GM12875 (cell line): ENCODE data around the gene CCP110.

Experiments
- H3K4me3 ChIP-seq: one replicate; pipeline ENCODE4 v1.5.1; 2011; ENCODE audit warnings: low read depth, low read length, control low read depth
- TF ChIP-seq, protein P1 (sequence below): IDR thresholded peaks from 2 replicates; pipeline ENCODE4 v1.5.1; 2011; ENCODE audit warnings: low read depth, mild to moderate bottlenecking, control low read depth, inconsistent platforms, low read length, moderate library complexity, borderline replicate concordance; ENCODE audit not compliant: insufficient read depth

The CCP110 gene

DNA sequence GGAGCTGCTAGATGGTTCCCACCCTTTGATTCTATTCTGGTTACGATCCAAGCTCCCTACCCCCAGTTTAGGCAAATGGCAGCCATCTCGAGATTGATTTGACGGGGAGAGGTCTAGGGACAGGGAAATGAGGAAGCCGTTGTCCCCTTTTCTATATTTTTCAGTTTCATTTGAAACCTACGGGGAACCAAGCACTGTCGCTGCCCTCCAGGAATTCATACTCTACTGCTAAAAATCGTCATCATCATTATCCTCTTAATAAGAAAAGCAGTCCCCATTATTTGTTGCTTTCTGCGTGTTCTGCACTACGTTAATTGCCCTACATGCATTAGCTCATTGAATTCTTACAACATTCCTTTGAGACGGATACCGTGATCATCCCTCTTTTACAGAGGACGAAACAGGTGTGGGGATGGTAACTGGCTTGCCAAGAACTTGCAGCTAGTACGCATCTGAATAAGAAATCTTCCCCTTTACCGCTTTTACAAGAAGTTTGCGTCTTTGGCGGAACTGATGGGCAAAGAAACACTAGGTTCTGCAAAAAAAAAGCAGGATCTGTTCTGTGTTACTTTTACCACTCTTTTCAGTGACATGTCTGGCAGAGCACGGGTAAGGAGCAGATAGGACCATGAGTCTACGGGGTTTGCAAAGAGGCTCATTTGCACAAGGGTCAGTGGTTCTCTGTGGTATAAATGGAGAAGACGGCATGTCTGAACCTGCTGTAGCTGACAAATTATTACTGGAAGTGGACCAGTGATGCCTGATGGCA, 1.1 kb downstream of the CCP110 start:
- H3K4me3 ChIP-seq, result peak overlapping the region; percentile 90
- TF ChIP-seq, protein P1, sequence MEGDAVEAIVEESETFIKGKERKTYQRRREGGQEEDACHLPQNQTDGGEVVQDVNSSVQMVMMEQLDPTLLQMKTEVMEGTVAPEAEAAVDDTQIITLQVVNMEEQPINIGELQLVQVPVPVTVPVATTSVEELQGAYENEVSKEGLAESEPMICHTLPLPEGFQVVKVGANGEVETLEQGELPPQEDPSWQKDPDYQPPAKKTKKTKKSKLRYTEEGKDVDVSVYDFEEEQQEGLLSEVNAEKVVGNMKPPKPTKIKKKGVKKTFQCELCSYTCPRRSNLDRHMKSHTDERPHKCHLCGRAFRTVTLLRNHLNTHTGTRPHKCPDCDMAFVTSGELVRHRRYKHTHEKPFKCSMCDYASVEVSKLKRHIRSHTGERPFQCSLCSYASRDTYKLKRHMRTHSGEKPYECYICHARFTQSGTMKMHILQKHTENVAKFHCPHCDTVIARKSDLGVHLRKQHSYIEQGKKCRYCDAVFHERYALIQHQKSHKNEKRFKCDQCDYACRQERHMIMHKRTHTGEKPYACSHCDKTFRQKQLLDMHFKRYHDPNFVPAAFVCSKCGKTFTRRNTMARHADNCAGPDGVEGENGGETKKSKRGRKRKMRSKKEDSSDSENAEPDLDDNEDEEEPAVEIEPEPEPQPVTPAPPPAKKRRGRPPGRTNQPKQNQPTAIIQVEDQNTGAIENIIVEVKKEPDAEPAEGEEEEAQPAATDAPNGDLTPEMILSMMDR, result no peak

DNA sequence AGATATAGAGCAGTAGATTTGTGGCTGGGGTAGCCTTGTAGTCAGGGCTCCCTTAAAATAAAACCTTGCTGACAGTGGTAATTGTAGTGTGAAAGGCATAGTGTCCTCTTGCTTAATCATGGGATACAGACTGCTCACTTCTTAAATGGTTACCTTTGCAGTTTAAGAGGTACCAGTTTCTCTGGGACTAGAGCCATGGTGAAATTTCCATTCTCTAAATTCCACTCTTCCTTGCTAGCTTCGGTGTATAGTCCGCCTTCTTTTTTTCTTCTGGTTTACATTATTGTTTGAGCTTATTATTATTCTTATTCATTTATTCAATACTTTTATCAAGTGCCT, 1.6 kb downstream of the CCP110 start:
- peak overlapping the region; percentile 90 for H3K4me3 ChIP-seq

DNA sequence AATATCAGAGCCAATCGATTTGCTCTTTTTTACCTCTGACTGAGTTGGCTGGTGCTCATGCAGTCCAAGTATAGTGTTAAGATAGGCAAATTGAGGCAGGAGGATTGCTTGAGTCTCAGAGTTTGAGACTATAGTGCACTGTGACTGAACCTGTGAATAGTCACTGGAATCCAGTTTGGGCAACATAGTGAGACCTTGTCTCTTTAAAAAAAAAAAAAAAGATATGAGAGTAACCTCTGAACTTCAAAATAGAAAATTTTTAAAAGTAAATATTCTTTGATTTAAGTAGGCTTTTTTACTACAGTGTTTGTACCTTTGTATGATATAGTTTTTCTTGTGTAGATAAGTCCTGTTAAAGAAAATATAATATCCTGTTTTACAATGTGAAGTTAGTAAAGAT, 3.4 kb downstream of the CCP110 start:
- no peak overlapping the region for H3K4me3 ChIP-seq
- TF ChIP-seq, protein P1, result no peak

More for the DNA sequence above, 1.6 kb downstream of the CCP110 start:
- TF ChIP-seq, protein P1, result no peak

DNA sequence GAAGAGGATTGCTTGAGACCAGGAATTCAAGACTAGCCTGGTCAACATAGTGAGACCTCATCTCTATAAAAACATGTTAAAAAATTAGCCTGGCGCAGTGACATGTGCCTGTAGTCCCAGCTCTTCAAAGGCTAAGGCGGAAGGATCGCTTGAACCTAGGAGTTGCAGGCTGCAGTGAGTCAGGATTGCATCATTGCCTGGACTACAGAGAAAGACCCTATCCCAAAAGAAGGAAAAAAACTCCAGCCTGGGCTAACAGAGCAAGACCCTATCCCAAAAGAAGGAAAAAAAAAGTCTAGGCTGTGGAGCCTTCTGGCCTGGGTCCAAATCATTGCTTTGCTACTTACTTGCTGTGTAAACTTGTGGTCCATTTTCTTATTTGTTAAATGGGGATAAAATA, 4.9 kb downstream of the CCP110 start:
- TF ChIP-seq, protein P1, result no peak
- no peak overlapping the region for H3K4me3 ChIP-seq

DNA sequence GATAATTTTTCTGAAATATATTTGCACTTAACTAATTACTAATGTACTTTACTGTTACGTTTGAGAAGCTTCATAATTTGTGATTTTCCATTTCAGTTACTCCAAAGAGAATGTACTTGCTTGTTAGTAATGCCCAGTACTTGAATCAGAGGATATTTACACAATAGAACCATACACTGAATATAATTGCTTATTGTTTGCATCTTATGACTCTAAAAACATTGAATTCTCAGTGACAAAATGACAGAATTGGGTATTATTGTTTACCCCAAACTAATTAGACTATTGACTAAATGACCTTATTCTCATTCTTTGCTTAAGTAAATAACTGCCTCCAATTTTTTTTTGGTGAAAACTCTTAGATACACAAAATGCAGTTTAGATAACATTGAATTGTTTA, 8.9 kb downstream of the CCP110 start:
- H3K4me3 ChIP-seq, result no peak overlapping the region
- TF ChIP-seq, protein P1, result no peak

DNA sequence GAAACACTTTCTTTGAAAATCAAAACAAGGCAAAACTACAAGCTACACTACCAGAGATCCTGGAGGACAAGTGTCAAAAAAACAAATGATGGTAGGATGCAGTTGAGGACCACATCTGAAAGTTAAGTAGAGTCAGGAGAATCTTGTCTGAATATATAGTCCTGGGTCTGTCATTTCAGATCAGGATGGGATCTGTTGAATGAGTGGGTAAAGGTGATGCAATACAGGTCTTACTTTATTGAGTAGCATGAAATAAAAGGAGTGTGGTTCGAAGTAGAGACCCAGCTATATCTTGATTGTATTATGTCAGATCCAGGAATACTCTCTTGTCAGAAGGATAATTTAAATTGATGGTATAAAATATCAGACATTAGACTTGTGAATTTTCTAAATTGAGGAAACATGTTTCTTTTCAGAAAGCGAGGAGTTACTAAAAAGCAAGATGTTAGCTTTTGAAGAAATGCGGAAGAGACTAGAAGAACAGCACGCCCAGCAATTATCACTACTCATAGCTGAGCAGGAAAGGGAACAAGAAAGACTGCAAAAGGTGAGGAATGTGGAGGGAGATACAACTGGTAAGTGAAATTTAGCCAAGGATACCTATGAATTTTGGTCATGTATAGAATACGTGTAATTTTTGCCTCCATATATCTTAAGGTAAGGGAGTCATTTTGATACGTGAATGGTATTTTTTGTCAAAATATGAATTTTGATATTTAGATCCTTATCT, 16.7 kb downstream of the CCP110 start:
- no peak overlapping the region for H3K4me3 ChIP-seq
- TF ChIP-seq, protein P1, result no peak
